Activated T-cell treated with anti-CD3 and anti-CD28 coated beads for 24 hours (primary cell): Measurements from ENCODE around the gene ACSM2B.
"Not testable (repeated sequence)": the region's sequence is repeated elsewhere in the genome, so short reads cannot be mapped to it uniquely, and the experiment has no call there.

Experiments
- DNase-seq: peaks from one replicate; pipeline ENCODE4 v3.0.0-alpha.2; 2020; ENCODE audit warnings: low read depth

ACSM2B gene

DNA sequence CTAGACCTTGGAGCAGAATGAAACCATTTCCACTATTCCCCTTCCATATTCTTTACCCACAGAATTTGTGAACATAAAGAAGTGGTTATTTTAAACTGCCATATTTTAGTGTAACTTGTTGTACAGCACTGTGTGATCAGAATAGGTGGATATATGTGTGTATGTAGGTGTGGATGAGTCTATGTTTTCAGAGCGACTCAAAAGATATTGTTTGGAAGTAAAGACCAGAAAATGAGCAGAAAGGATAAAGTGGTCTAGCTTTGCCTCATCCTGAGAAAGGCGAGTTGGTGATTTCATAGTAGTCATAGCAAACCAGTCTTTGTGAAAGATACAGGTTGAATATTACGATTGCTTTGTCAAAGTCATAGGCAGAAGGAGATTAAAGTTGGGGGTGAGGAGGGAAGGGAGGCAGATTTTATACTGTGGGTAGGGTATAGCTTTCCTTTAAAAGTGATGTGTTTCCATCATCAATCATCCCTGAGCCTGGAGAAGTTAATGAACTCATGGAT is 43.8 kb downstream of the ACSM2B start:
- not testable (repeated sequence) for DNase-seq

DNA sequence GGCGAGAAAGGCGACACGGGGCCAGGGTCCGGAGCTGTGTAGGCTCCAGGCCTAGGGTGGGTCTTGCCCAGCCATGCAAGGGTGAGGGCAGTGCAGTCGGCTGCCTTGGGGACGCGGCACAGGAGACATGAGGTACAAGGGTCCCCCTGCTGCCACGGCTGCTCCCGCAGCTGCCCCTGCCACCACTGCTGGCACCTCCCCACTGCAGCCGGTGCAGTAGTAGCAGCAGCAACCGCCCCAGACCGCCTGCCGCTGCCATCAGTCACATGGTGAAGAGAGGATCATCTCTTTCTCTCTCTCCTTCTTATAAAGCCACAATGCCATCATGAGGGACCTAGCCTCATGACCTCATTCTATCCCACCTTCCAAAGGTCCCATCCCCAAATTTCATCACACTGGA is 44.4 kb downstream of the ACSM2B start:
- not testable (repeated sequence) for DNase-seq

GRCh38 chr16:20520103-20520502 is 56.1 kb downstream of the ACSM2B start:
- no peak for DNase-seq

DNA sequence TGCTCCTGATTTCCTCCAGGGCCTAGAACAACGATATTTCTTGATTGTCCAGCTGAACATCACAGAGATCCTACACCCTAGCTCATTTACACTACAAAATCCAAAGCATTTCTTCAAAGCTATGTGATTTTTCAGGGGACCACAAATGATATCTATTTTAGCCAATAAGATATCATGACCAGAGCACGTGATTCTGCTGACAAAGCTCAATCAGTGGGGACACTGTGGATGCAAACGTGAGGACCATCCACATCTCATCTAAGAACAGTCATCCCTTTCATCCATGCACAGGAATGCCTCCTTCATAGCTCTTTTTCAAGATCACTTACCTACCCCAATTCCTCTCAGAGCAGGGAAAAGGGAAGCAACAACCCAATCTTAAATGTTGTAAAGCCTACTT is 56.9 kb downstream of the ACSM2B start:
- DNase-seq, result no peak

GRCh38 chr16:20517149-20517548 is 59.0 kb downstream of the ACSM2B start:
- no peak for DNase-seq

DNA sequence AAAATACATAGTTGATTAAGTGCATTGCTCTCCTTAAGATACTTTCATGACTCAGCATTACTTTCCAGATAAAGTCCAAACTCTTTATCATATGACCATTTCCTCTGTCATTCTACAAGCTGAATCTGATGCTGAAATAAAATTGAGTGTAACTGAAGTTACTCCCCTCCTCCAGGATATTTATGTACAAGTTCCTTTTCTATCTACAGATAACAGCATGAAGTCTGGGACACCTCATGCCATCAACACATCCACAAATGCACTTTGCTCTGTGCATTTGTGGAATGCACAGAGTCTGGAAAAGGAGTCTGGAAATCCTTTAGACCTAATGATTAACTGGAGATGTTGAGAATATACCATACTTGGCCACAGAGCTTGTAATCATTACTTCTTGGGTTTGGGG is 60.5 kb downstream of the ACSM2B start:
- no peak for DNase-seq

GRCh38 chr16:20510323-20510722 is 65.8 kb downstream of the ACSM2B start:
- no peak for DNase-seq

DNA sequence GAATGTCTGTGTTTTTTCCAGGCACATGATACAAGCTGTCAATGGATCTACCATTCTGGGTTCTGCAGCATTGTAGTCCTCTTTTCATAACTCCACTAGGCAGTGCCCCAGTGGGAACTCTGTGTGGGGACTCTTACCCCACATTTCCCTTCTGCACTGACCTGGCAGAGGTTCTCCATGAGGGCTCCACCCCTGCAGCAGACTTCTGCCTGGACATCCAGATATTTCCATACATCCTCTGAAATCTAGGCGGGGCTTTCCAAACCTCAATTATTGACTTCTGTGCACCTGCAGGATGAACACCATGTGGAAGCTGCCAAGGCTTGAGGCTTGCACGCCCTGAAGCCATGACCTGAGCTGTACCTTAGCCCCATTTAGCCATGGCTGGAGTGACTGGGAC is 68.9 kb downstream of the ACSM2B start:
- no peak for DNase-seq

DNA sequence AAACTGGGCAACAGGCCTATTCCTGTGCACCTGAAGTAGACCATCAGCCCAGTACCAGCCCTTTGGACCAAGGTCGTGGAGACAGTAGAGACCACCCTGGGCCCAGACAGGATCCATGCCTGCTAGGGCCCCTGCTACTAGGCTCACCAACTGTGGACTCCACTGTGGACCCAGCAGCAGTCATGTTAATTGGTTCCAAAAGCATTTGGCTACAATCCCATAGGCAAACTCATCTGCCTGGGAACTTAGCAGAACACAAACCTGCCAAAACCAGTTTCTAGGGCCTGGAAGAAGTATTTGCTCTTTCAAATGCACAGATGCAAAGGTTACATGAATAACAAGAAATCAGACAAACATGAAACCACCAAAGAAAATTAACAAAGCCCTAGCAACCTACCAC is 71.7 kb downstream of the ACSM2B start:
- no peak for DNase-seq

DNA sequence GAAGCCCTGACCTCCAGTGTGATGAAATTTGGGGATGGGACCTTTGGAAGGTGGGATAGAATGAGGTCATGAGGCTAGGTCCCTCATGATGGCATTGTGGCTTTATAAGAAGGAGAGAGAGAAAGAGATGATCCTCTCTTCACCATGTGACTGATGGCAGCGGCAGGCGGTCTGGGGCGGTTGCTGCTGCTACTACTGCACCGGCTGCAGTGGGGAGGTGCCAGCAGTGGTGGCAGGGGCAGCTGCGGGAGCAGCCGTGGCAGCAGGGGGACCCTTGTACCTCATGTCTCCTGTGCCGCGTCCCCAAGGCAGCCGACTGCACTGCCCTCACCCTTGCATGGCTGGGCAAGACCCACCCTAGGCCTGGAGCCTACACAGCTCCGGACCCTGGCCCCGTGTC is 84.7 kb downstream of the ACSM2B start:
- DNase-seq, result not testable (repeated sequence)

GRCh38 chr16:20490994-20491393 is 85.2 kb downstream of the ACSM2B start:
- not testable (repeated sequence) for DNase-seq
